HCEC 1CT (cell line): ENCODE results near the gene UTP11.

ENCODE experiments used
- DNase-seq: peaks from one replicate; pipeline ENCODE4 v3.0.0-alpha.2; 2017

UTP11 gene

GRCh38 chr1:38074302-38074677 is 61.8 kb downstream of the UTP11 start:
- no peak for DNase-seq
